DOHH2 (cell line): Measurements from ENCODE around the gene ATP5F1D.

Source experiments
- H3F3A ChIP-seq: fragments of 200-600 bp; sonication (generic), shearing (Covaris generic); 2 replicates; pipeline ENCODE4 v1.6.0; 2016; ENCODE audit warnings: antibody characterized with exemption, mild to moderate bottlenecking; ENCODE audit not compliant: control insufficient read depth, insufficient read depth
- H3K27ac ChIP-seq: fragments of 200-600 bp; sonication (generic); 2 replicates; pipeline ENCODE4 v1.5.1; 2014; ENCODE audit warnings: low read depth, mild to moderate bottlenecking, low read length, moderate library complexity
- H3K27me3 ChIP-seq: fragments of 200-600 bp; sonication (generic); 2 replicates; pipeline ENCODE4 v1.6.1; 2014; ENCODE audit warnings: mild to moderate bottlenecking, low read length, mixed read lengths; ENCODE audit not compliant: control insufficient read depth
- H3K36me3 ChIP-seq: fragments of 200-600 bp; sonication (generic); 2 replicates; pipeline ENCODE4 v1.6.1; 2014; ENCODE audit warnings: mild to moderate bottlenecking, low read length, moderate library complexity, mixed read lengths; ENCODE audit not compliant: control insufficient read depth
- H3K4me1 ChIP-seq: fragments of 200-600 bp; sonication (generic); 2 replicates; pipeline ENCODE4 v1.6.1; 2014; ENCODE audit warnings: mild to moderate bottlenecking, low read length, mixed read lengths; ENCODE audit not compliant: control insufficient read depth
- H3K4me2 ChIP-seq: fragments of 200-600 bp; sonication (generic); 2 replicates; pipeline ENCODE4 v1.6.0; 2014; ENCODE audit warnings: mild to moderate bottlenecking, low read length, moderate library complexity
- H3K4me3 ChIP-seq: fragments of 200-600 bp; sonication (generic); 2 replicates; pipeline ENCODE4 v1.5.1; 2014; ENCODE audit warnings: mild to moderate bottlenecking, low read length, mixed read lengths
- H3K79me2 ChIP-seq: fragments of 200-600 bp; sonication (generic); 2 replicates; pipeline ENCODE4 v1.6.1; 2014; ENCODE audit warnings: mild to moderate bottlenecking, low read length, mixed read lengths; ENCODE audit not compliant: control insufficient read depth
- H3K9me2 ChIP-seq: fragments of 200-600 bp; sonication (generic); replicated peaks from 2 replicates; pipeline ENCODE4 v1.6.1; 2014; ENCODE audit warnings: mild to moderate bottlenecking, low read length, mixed read lengths; ENCODE audit not compliant: control insufficient read depth
- H3K9me3 ChIP-seq: fragments of 200-600 bp; sonication (generic); 2 replicates; pipeline ENCODE4 v1.6.1; 2014; ENCODE audit warnings: antibody characterized with exemption, low read length, mixed read lengths; ENCODE audit not compliant: control insufficient read depth, insufficient read depth
- H4K20me1 ChIP-seq: fragments of 200-600 bp; sonication (generic); 2 replicates; pipeline ENCODE4 v1.6.0; 2014; ENCODE audit warnings: low read depth, mild to moderate bottlenecking, antibody characterized with exemption, low read length, moderate library complexity; ENCODE audit not compliant: control insufficient read depth, insufficient read depth
- EZH2phosphoT487 ChIP-seq: fragments of 200-600 bp; sonication (generic); IDR thresholded peaks from 2 replicates; pipeline ENCODE4 v1.6.1; 2017; ENCODE audit warnings: borderline replicate concordance, mild to moderate bottlenecking, antibody characterized with exemption, low read length, moderate library complexity, mixed read lengths
- TF ChIP-seq, protein P1 (sequence below): fragments of 200-600 bp; sonication (generic); IDR thresholded peaks from one replicate; pipeline ENCODE4 v1.5.1; 2014; ENCODE audit warnings: antibody characterized with exemption, mild to moderate bottlenecking, low read depth, low read length; ENCODE audit not compliant: poor library complexity, severe bottlenecking

ATP5F1D gene

DNA sequence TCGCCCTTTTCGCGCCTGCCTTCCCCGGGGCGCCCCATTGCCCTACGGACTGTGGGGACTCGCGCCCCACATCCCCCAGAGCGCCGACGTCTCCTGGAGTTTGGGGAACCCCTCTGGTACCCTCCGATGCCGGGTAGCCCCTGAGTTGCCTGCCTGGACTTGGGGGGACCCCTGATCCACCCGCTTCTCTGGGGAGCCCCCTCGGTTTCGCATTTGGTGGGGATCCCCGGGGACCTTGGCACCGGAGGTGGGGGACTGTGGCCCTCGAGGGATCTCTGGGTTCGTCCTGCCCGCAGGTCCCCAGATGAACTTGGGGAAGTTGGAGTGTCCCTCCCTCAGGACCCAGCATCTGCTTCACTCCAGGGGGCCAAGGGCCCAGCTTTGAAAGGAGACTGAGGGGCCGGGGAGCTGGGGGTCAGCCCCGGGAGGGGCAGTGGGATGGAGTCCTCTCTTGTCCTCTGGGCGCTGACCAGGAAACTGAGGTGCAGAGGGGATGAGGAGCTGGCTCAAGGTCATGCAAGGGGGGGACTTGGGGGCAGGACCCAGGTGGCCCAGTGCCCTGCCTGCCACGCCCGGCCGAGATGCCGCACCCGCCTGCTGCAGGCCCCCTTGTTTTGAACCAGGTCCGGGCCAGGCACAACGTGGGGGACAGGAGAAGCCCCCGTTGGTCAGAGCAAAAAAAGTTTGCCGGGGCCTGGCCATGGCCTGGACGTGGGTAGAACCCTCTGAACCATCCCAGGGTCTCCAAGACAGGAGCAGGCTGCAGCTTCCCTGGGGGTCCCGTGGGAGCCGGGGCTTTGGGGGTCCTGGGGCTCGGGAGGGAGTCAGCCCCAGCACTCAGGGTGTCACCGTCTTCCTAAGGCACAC lies 45.2 kb downstream of the ATP5F1D start:
- Histone ChIP-seq H3K27me3 (peaks cover 54% of the 10 kb centered on the region), H3K4me3 (no peak overlapping the region), H3K36me3 (no peaks in the 10 kb centered on the region), H3F3A (no peaks in the 10 kb centered on the region; the same call in 1 of the 2 replicates), H3K9me3 (no peaks in the 10 kb centered on the region), H3K79me2 (no peaks in the 10 kb centered on the region), H3K4me2 (no peak overlapping the region), H4K20me1 (no peaks in the 10 kb centered on the region), H3K4me1 (peaks cover 15% of the 10 kb centered on the region), H3K9me2 (no peaks in the 10 kb centered on the region), H3K27ac (no peak overlapping the region)
- TF ChIP-seq, protein P1, sequence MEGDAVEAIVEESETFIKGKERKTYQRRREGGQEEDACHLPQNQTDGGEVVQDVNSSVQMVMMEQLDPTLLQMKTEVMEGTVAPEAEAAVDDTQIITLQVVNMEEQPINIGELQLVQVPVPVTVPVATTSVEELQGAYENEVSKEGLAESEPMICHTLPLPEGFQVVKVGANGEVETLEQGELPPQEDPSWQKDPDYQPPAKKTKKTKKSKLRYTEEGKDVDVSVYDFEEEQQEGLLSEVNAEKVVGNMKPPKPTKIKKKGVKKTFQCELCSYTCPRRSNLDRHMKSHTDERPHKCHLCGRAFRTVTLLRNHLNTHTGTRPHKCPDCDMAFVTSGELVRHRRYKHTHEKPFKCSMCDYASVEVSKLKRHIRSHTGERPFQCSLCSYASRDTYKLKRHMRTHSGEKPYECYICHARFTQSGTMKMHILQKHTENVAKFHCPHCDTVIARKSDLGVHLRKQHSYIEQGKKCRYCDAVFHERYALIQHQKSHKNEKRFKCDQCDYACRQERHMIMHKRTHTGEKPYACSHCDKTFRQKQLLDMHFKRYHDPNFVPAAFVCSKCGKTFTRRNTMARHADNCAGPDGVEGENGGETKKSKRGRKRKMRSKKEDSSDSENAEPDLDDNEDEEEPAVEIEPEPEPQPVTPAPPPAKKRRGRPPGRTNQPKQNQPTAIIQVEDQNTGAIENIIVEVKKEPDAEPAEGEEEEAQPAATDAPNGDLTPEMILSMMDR, result no peak
- TF ChIP-seq EZH2phosphoT487, result no peak

DNA sequence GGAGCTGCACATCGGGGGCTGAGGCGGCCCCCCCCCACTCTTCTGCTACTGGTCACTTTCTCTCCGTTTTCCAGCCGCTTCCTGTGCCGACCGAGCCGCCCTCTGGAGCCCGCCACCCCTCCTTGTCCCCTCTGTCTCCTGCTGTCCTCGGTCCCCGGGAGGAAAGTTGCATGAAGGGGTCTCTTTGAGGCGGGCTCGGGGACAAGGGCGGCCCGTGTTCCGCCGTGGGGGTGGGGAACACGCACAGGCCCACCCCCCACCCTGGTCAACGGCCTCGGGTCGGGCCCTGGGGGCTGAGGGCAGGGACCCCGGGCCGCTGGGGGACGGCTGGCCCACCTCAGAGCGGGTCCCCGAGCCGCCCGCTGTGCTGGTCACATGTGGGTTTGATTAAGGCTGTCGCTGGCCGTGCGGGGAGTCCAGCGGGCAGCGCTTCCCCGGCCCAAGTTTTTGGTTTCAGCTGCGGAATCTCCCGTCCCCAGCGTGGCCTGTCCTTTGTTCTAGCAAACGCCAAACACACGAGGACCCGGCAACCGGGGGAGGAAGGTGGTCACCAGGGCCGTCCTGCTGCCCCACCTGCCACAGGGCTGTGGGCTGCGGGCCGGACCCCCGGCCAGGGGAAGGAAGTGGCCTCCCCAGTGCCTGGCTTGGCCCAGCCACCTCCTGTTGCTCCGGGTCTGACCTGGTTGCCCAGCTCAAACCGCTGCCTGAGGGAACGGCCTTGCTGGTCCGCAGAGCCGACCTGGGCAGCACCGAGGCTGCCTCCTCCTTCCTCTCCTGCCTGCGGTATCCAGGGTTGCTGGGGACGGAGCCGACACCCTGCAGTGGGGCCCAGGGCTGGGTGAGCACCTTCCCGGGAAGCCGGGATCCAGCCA lies 46.0 kb downstream of the ATP5F1D start:
- Histone ChIP-seq H3K27me3 (peaks cover 61% of the 10 kb centered on the region), H3K36me3 (no peaks in the 10 kb centered on the region), H3K27ac (no peak overlapping the region), H3F3A (no peaks in the 10 kb centered on the region; the same call in 1 of the 2 replicates), H3K79me2 (no peaks in the 10 kb centered on the region), H4K20me1 (no peaks in the 10 kb centered on the region), H3K4me1 (peaks cover 24% of the 10 kb centered on the region), H3K4me3 (no peak overlapping the region), H3K9me3 (no peaks in the 10 kb centered on the region), H3K4me2 (no peak overlapping the region), H3K9me2 (no peaks in the 10 kb centered on the region)
- TF ChIP-seq EZH2phosphoT487, result no peak
- TF ChIP-seq, protein P1, result no peak

DNA sequence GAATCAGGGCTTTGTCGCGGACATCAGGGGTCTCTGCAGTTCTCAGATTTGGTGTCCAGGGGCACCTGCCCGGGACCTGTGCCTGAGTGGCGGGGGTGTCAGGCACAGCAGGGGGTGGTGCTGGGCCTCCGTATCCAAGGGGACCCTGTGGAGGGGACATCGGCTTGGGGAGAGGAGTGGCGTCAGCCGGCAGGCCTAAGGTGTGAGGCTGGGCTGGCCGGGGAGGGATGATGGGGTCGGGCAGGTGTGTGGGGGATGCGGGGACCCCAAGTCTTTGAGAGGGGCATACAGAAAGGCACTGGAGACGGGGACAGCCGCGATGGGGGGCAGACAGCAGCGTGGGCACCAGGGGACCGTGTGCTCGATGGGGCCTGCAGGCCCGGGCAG lies 46.7 kb downstream of the ATP5F1D start:
- H3K4me3 ChIP-seq, result no peak overlapping the region
- H4K20me1 ChIP-seq, result no peaks in the 10 kb centered on the region
- no peaks in the 10 kb centered on the region for H3K9me3 ChIP-seq
- no peak overlapping the region for H3K27ac ChIP-seq
- TF ChIP-seq EZH2phosphoT487, result no peak
- H3K4me2 ChIP-seq, result no peak overlapping the region
- peaks cover 23% of the 10 kb centered on the region for H3K4me1 ChIP-seq
- H3F3A ChIP-seq, result no peaks in the 10 kb centered on the region; the same call in 1 of the 2 replicates
- peaks cover 61% of the 10 kb centered on the region for H3K27me3 ChIP-seq
- H3K79me2 ChIP-seq, result no peaks in the 10 kb centered on the region
- H3K36me3 ChIP-seq, result no peaks in the 10 kb centered on the region
- no peaks in the 10 kb centered on the region for H3K9me2 ChIP-seq
